SIG-M5 (cell line): ENCODE measurements around the gene CCND1.
"Not testable (repeated sequence)": the region's sequence is repeated elsewhere in the genome, so short reads cannot be mapped to it uniquely, and the experiment has no call there.

Experiments used
- DNase-seq: peaks from one replicate; lab custom pipeline; 2025; lab: John Stamatoyannopoulos, UW

The CCND1 gene

DNA sequence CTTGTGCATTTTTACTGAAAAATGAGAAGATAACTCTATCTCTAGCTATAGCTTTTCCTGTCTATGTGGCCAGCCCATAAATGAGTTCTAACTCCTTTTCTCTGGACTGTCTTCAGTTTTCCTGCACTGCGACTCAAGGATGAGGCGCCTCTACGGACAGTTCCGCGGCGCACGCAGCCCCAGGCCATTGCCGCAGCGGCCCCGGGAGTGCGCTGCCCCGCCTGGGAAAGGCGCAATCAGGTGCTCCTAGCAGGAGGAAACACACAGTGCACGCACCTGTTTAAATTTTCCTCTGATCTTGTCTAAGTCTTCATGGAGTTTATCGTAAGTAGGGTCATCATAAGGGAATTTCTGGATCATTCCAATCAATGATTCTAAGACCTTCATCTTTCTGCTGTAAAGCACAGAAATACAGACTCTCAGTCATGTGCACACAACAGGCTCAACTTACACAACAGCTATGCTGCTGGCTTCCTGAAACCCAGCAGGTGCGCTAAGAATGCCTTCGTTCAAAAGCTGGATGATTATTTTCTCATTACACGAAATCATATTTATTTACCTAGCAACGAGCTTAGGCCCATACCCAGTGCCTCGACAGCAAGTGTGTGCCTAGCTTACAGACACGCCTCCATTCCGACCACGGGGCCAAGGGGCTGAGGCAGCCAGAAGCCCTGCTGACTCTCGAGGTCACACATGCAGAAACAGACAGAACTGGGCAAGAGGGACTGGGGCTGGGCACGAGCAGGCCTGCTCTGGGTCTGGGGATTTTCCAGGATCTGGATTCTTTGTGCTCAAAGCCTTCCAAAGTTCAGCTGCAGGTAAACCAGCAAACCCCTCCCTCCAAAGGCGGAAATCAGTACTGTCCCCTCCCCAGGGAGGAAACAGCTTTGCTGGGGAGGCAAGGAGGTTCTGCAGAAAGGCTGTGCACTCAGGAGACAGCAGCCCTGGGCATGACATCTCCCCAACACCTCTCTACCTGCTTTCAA, 27.0 kb downstream of the CCND1 start:
- no peak for DNase-seq

DNA sequence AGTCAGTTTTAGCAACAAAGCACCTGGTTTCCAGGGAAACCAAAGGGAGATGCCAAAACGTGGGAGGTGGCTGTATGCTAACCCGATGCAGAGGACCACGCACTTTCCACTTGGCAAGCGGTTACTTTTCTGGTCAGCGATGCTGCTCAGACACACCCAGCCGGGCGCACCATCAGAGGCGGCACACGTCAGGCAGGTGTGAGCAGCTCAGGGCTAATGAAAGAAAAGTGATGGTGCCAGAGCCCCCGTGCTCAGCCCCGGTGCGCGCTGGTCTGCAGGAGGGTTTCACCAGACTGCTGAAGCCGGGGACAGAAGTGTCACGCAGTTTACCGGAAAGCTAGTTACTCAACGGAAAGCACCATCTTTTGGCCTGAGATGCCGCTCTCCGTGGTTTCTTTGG, 28.5 kb downstream of the CCND1 start:
- no peak for DNase-seq

DNA sequence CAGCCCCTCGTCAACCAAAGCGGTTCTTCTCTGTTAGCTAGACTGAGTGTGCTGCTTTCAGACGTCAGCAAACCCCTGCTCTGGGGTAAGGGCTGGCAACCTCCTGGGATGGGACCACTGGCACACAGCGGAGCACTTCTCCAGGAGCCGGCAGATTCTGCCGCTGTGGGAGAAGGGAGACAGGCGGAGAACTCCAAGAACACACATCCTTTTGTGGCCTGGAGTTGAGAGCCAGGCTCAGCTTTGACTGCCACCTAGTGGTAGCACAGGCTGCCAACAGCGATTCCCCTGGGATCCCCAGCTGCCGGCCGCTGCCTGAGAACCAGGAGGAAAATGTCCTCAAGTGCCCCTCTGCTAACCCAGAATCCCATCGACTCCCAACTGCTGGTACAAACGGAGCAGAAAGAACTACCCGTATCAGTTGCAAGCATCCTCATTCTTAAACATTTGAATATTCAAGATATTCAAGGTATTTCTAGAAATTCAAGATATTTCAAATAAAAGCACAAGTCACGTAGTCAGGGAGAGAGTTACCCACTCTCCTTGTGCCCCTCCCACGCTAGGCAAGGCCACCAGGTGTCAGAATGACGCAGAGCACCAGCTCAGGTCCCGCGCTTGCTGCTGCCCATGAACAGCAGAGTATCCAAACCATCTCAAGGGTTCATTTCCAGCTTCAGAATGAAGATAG, 29.3 kb downstream of the CCND1 start:
- DNase-seq: no peak

DNA sequence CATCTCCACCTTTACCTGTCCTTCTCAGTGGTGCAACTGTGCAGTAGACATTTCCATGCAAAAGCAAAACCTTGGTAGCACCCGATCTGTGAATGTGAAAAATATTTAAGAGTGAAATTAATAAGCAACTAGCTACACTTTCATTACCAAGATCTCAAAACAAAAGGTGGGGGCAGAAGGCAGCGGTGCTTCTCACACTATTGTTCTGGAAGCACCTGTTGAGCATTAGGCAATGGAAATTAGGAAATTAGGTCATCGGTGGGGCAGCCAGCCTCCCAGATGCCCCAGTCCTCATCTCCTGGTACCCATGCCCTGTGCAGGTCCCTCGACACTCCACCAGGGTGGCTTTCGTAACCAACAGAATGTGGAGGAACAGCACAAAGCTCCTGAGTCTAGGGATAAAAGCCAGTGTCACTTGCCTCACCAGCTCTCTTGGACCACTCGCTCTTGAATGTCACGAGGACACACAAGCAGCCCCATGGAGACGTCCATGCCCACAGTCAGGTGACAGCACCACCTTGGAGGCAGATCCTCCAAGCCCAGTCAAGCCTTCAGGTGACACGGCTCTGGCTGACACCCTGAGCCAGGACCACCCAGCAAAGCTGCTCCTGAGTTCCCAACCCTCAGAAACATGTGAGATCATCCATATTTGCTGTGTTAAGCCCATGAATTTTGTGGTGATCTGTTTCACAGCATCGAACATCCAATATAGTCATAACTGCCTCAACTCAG, 30.9 kb downstream of the CCND1 start:
- DNase-seq: no peak

DNA sequence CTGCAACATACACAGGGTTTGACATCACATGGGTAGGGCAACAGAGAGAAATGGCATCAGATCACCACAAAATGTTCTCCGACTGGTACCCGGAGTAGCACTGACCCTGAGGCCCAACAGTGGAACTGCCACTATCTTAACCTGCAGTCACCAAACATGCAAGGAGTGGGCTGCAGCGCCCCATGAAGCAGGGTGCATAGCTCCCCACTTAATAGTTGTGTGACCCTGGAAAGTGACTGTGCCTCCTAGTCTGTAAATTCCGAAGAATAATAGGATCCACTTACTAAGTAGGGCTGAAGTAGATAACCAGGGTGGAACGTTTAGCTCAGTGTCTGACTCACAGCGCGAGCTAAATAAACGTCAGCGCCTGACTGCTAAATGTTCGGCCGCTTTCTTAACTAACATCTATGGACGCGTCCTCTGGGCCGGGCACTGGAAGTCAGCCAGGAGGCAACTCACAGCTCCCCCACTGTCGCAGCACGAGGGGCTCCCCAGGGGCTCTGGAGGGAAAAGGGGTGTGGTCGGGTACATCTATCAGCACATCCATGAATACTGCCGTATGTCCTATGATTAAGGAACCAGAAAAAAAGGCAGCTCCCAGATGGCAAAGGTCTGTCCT, 33.4 kb downstream of the CCND1 start:
- no peak for DNase-seq

DNA sequence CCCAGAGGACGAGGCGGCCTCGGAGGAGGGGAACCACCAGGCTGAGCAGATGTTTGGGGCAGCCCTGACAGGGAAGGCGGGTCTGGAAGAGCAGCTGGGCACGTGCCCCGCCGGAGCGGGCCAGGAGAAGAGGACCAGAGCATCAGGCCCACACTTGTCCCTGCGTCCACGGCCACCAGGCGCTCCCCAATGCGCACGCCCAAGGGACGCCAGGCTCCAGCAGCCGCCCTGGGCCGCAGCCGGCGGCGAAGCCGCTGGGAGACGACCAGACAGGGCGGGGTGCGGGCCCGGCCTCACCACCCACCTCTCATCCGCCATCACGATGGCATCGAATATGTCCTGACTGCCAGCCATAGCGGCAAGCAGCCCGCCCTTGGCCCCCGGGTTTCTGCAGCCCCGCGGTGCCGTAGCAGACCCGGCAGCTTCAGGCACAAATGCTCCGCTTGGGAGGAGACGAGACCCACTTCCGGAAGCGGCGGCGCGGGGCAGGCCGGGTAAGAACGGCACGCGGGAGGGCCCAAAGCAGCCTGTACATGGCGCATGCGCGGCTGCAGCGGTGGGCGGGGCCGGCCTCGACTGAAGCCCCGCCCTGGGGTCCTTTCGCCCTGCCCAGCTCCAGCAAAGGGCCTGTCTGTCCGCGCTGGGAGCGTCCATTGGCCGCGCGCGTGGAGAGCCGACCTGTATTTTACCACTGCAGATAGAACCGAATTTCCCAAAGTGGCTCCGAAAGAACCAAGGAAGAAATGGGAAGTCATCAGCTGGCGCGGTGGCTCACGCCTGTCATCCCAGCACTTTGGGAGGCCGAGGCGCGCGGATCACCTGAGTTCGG, 34.1 kb downstream of the CCND1 start, which contains the start of gene LTO1:
LTO1 (minus strand) TSS at position 468 of the 829 bp plus-strand sequence; CDS start at position 354, 114 bp downstream.
- DNase-seq: peak; percentile 33

DNA sequence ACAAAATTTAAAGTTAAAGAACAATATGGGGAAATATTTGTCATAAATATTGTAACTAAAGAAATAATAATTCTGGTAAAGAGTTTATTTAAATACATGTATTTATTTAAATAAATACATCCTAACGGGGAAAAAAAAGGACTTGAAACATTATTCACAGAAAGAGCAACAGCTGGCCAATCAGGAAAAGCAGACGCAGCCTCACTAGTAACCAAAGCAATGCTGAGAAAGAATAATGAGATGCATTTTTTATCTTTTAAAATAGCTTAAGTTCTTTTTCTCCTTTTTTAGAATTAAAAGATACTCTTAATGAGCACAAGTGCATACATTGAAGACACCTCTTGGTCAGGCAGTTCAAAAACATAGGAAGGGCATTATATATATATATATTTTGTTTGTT, 36.8 kb downstream of the CCND1 start:
- DNase-seq: no peak

DNA sequence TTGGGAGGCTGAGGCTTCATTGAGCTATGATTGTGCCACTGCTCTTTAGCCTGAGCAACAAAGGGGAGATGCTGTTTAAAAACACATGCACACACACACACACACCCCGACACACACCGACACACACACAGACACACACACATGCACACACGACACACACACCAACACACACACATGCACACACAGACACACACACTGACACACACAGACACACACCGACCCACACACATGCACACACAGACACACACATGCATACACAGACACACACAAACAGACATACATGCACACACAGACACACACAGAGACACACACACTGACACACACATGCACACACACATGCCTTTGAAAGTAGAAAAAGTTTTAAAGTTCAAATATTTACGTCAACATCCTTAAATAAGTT, 39.7 kb downstream of the CCND1 start:
- no peak for DNase-seq

DNA sequence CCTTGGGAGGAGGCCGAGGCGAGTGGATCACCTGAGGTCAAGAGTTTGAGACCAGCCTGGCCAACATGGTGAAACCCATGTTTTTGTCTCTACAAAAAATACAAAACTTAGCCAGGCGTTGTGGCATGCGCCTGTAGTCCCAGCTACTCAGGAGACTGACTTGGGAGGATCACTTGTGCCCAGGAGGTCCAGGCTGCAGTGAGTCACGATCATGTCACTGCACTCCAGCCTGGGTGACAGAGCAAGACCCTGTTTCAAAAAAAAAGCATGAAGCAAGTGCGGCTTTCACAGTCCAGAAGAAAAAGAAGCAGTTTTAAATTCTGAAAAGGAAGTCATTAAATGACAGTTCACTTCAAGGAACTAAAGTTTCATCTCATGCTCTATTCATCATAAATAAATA, 41.3 kb downstream of the CCND1 start:
- no peak for DNase-seq

DNA sequence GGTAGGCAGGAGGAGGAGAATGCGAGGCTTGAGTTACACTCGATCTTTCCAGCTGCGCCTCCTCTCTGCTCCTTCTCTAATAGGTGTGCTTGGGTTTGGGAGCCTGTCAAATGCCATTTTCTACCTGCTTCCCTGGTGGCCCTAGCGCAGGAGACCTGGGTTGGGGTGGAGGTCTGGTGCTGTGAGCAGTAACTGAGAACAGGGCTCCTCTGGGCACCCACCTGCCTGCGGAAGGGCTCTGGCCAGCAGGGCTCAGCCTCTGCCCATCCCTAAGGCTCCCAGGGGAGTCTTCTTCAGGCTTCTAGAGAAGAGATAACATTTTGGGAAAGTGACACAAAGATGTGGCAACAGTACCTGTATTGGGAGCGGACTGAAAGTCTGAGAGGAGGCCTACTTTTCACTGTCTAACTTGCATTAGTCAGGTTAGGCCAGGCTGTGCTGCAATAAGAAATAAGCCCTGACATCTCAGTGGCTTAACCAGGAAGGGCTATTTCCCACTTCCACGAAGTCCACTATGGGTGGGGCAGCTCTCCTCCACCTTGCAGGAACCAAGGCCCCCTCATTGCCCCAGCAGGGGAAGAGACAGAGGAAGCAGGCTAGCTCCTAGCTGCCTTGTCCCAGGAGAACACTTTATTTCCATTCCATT, 41.8 kb downstream of the CCND1 start:
- no peak for DNase-seq

DNA sequence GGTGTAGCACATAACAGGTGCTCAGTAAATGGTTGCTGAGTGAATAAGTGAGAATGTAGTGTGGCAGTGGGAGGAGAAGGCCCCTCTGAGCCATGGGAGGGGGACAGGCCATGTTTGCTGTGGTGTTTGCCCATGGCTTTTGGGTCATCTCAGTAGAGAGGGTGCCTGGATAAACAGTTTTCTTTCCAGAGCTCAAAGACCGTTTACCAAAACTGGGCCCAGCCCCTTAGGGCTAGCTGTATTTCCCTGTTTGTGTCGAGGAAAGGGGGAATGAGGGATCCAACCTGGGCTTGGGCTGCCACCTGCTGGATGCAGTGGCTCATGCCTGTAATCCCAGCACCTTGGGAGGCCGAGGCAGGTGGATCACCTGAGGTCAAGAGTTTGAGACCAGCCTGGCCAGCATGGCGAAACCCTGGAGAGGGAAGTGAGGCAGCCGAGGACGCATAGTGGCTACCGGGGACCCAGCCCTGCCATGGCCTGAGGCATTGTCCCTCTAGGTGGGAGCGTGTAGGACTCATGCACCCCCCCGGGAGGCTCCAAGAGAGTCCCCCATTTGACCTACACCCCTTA, 42.9 kb downstream of the CCND1 start:
- DNase-seq: no peak

DNA sequence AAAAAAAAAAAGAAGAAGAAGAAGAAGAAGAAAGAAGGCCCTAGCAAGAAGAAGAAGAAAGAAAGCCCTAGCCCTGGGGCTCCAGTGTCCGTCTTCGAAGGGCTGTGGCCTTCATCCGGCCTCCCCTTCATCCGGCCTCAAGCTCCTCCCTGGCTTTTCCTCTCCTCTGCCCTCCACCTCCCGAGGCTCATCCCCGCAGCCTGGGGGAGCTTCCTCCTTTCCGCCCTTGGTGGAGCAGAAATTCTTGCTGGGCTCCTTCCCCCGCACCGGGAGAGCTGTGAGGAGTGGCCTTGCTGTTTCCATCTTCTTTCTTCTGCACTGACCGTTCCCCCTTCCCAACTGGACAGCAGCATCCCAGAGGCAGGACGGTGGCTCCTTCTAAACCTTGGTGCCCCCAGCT, 43.7 kb downstream of the CCND1 start:
- no peak for DNase-seq

DNA sequence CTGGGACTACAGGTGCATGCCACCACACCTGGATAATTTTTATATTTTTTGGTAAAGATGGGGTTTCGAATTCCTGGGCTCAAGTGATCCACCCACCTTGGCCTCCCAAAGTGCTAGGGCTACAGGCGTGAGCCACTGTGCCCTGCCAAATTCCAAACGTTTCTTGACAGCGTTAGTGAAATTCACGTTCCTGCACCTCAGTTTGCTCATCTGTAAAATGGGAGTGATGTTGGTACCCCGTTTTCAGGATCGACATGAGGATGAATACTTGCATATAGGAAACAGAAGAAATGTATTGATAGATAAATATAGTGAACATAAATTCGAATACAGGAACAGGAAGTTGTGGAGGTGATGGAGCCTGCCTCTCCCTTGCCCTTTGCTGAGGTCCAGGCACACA, 44.4 kb downstream of the CCND1 start:
- DNase-seq: no peak

DNA sequence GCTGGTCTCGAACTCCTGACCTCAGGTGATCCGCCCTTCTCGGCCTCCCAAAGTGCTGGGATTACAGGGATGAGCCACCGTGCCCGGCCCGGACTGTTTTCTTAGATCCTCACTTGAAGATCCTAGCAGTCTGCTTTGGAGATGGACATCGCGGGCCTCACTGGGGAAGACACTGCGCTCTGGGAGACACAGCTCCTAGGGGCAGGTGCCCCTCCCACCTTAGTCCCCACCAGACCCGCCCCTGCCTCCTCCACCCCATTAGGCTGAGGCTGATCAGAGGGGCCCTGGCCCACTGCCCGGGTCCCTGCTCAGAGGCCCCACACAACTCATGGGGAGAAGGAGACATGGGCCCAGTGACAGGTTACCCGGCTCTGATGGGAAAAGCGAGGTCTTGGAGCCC, 45.5 kb downstream of the CCND1 start:
- DNase-seq: no peak

DNA sequence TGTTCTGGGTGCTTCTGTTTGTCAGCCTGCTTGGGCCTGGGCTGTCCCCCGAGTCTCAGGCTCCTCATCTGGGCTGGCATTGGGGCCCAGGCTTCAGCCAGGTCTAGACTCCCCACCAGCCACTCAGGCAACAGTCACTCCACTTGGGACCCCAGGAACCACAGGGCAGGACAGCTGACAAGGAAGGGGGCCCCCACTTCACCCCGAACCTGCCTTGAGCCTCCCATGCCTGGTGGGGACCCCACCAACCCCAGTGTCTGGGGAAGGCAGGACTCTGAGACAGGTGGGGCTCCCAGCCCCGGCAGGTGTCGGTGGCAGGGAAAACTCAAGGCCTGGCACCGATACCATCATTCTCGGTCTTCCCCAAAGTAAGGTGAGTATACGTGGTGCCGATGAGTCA, 45.9 kb downstream of the CCND1 start:
- no peak for DNase-seq

DNA sequence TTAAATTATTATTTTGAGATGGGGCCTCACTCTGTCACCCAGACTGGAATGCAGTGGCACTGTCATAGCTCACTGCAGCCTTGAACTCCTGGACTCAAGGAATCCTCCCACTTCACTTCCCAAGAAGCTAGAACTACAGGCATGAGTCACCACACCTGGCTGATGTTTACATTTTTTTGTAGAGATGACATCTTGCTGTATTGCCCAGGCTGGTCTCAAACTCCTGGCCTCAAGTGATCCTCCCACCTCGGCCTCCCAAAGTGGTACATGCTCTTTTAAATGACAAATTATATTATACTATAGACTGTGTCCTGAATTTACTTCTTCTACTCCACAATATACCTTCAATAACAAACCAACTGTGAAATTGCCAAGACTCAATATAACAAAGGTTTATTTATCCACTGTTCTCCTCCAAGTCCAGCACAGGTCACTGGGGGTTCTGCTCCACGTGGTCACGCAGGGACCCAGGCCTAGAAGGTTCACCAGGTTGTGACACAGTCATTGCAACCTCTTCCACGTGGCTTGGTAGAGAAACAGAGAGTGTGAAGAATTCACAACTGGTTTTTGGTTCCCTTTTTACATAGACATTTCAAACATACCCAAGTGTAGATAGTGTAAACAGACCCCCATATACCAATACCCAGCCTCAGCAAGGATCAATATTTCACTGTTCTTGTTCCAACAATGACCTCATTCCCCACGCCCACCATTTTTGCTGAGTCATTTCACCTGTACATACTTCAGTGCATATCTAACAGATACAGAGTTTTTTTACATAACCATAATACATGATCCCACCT, 47.2 kb downstream of the CCND1 start:
- DNase-seq: not testable (repeated sequence)

DNA sequence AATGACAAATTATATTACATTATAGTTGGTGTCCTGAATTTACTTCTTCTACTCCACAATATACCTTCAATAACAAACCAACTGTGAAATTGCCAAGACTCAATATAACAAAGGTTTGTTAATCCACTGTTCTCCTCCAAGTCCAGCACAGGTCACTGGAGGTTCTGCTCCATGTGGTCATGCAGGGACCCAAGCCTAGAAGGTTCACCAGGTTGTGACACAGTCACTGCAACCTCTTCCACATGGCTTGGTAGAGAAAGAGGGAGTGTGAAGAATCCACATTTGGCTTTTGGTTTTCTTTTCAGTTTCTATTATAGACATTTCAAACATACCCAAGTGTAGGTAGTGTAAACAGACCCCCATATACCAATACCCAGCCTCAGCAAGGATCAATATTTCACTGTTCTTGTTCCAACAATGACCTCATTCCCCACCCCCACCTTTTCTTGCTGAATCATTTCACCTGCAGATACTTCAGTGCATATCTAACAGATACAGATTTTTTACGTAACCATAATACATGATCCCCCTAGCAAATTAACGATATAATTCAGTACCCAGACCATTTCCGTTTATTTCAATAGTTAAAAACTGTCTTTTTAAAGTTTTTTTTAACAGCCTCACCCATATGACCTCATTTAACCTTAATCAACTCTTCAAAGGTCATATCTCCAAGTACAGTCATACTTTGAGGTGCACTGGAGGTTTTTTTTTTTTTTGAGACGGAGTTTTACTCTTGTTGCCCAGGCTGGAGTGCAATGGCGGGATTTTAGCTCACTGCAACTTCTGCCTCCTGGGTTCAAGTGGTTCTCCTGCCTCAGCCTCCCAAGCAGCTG, 48.7 kb downstream of the CCND1 start:
- DNase-seq: no peak

DNA sequence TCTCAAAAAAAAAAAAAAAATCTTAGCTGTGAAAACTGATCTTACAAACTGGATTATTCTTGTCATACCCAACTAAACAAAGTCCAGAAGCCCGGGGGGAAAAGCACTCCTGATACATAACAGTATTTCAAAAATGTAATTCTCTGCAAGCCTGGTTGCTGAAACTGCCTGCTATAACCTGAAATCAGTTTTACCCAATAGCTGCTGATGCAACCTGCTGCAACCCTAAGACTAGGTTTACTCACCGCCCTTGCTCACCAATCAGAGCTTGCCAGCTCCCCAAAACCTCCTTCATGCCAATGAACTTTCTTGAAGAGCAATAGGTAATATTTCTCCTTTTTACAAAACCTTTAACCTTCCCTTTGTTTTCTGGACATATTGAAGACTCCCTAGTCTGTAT, 50.5 kb downstream of the CCND1 start:
- DNase-seq: no peak

DNA sequence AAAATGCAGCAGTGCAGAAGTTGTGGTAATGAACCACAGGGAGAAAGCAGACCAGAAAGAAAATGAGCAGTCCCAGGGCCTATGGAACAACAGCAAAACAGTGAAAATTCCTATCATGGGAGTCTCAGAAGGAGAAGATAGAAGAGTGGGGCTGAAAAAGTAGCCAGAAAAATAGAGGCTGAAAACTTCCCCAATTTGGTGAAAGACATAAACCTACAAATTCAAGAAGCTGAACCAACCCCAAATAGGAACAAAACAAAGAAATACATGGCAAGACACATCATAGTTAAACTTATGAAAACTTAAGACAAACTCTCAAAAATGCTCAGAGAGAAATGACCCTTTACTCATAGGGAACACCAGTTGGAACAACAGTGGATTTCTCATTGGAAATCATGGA, 51.5 kb downstream of the CCND1 start:
- no peak for DNase-seq
